GM19438 (cell line): ENCODE data around the gene CD2AP.

ENCODE experiments used
- ATAC-seq: cut with Tn5 transposase; IDR thresholded peaks from one replicate; pipeline ENCODE4 v1.9.1; 2021; ENCODE audit warnings: low read depth; ENCODE audit not compliant: unreplicated experiment

CD2AP gene

DNA sequence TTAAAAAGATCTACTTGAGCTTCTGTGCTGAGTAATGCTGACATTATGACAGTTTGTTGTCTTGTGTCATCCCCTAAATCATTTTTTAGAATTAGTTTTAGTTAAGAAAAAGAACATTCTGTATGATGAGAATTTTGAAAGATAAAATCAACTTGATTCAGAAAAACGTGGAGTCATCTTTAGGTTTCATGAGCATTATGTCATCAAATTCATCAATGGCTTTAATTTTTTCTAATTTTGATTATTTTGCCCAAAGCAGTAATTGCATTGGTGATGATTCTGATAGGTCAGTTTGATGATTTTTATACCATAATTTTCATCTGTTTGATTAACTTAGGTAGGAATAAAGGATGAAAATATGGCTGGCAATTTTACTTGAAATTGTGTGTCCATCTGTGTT, 194.2 kb downstream of the CD2AP start:
- ATAC-seq = no peak

DNA sequence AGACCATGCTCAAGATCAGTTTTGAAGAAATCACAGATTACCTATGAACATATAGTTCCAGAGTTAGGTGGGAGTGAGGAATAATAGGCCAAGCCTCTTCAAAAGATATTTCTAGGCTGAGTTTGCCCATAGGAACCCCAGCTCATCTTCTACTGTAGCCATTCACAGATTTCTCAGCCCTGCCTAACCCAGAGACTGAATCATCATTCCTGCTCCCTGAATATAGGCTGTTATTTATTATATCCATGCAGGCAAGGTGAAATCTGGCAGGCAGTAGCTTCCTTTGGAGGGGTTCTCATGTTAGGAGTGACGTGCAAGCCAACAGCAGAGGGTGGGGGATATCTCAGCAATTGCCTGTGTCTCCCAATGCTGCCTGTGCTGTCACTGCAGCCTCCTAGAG, 195.2 kb downstream of the CD2AP start:
- no peak for ATAC-seq

- ATAC-seq = no peak
Observed at GRCh38 chr6:47674673-47675072, 197.1 kb downstream of the CD2AP start.
